Kidney epithelial cell (primary cell): ENCODE data around the gene GADD45B. TPM values are rescaled to one million over a fixed set of nuclear protein-coding genes. Genes with fewer than 3 reads are reported as not detected.

Experiments
- DNase-seq: peaks from one replicate; pipeline ENCODE4 v3.0.0-alpha.2; 2010; ENCODE audit warnings: low read depth
- H3K27me3 ChIP-seq: 2 replicates; pipeline ENCODE4 v1.6.0; 2011; ENCODE audit warnings: low read length; ENCODE audit not compliant: control insufficient read depth, insufficient read depth
- H3K36me3 ChIP-seq: 2 replicates; pipeline ENCODE4 v1.5.1; 2011; ENCODE audit warnings: low read length; ENCODE audit not compliant: control insufficient read depth, insufficient read depth
- H3K4me3 ChIP-seq: 2 replicates; pipeline ENCODE4 v1.5.1; 2011; ENCODE audit warnings: low read depth, mild to moderate bottlenecking, control low read depth, low read length
- total RNA-seq: library from RNA; depleted of rRNA; stranded (reverse); fragments of >200 nt; gene quantifications from 2 replicates; pipeline ENCODE4 v1.2.3, GENCODE V29; 2015
- TF ChIP-seq, protein P1 (sequence below): IDR thresholded peaks from 2 replicates; pipeline ENCODE4 v1.5.1; 2011; ENCODE audit warnings: mild to moderate bottlenecking, moderate library complexity, low read length, control low read depth, inconsistent platforms; ENCODE audit not compliant: insufficient read depth, poor library complexity, severe bottlenecking

GADD45B gene
- total RNA-seq, 1 donor from 2014 or later, result 99.6 TPM

- H3K4me3 ChIP-seq, result no peak overlapping the region
- TF ChIP-seq, protein P1, sequence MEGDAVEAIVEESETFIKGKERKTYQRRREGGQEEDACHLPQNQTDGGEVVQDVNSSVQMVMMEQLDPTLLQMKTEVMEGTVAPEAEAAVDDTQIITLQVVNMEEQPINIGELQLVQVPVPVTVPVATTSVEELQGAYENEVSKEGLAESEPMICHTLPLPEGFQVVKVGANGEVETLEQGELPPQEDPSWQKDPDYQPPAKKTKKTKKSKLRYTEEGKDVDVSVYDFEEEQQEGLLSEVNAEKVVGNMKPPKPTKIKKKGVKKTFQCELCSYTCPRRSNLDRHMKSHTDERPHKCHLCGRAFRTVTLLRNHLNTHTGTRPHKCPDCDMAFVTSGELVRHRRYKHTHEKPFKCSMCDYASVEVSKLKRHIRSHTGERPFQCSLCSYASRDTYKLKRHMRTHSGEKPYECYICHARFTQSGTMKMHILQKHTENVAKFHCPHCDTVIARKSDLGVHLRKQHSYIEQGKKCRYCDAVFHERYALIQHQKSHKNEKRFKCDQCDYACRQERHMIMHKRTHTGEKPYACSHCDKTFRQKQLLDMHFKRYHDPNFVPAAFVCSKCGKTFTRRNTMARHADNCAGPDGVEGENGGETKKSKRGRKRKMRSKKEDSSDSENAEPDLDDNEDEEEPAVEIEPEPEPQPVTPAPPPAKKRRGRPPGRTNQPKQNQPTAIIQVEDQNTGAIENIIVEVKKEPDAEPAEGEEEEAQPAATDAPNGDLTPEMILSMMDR, result no peak
- peaks cover 1% of the 10 kb centered on the region for H3K36me3 ChIP-seq
- DNase-seq, result no peak
- no peaks in the 10 kb centered on the region for H3K27me3 ChIP-seq
Measured at GRCh38 chr19:2441096-2441752, 34.7 kb upstream of the GADD45B start.

DNA sequence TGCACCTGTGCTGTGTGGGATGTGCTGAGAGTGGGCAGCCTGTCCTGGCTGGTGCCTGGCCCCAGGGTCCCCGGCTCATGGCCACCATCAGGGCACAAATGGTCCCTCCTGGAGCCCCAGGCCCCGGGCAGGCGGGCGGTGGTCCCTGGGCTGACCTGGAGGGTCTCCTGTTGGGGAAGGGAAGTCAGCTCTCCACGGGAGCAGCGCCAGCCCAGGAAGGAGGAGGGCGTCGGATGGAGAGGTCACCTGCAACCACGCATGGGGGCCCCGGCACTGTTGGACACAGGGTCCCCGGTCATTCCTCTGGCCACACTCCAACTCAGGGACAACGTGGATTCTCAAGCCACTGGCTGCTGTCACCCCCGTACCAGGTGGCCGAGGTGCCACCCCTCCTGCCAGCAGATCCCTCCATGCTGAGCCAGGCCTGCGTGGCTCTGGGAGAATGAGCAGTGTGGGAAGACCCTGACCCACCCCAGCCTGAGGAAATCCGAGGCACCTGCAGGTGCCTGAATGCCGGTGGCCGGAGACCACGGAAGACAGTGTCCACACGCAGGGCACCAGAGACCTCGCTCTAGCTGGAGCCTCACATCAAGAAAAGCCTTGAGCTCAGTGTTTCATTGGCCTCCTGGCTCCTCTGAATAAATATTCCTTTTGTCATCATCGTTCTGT lies 32.7 kb upstream of the GADD45B start:
- no peaks in the 10 kb centered on the region for H3K27me3 ChIP-seq
- DNase-seq, result no peak
- H3K36me3 ChIP-seq, result peaks cover 1% of the 10 kb centered on the region
- TF ChIP-seq, protein P1, result no peak
- H3K4me3 ChIP-seq, result no peak overlapping the region

GRCh38 chr19:2443785-2444182 lies 32.1 kb upstream of the GADD45B start:
- no peak for DNase-seq
- Histone ChIP-seq H3K27me3 (no peaks in the 10 kb centered on the region), H3K4me3 (no peak overlapping the region), H3K36me3 (peaks cover 1% of the 10 kb centered on the region)
- TF ChIP-seq, protein P1, result no peak

GRCh38 chr19:2444251-2445002 lies 31.5 kb upstream of the GADD45B start:
- no peak overlapping the region for H3K4me3 ChIP-seq
- H3K36me3 ChIP-seq, result peaks cover 1% of the 10 kb centered on the region
- H3K27me3 ChIP-seq, result no peaks in the 10 kb centered on the region
- DNase-seq, result no peak
- TF ChIP-seq, protein P1, result no peak

DNA sequence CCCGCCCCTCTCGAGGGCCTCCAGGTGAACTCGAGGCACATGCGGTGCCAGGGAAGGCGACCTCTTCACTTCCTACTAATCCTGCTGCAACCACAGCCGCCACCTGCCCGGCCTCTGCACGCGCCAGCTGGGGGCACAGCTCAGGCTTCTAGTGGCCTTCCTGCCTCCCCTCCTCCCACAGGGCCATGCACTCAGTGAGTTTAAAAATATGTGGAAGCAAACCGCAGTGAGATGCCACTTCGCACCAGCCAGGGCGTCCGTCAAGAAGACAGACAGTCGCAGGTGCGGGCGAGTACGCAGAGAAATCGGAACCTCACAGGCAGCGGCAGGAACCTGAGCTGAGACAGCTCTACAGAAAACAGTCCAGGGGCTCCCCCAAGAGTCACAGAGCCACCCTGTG lies 29.5 kb upstream of the GADD45B start:
- H3K27me3 ChIP-seq, result no peaks in the 10 kb centered on the region
- TF ChIP-seq, protein P1, result no peak
- no peak overlapping the region for H3K4me3 ChIP-seq
- no peaks in the 10 kb centered on the region for H3K36me3 ChIP-seq
- no peak for DNase-seq
